Breast epithelium (tissue), 3 donors: ENCODE results near the gene CENPH.
"Not testable (repeated sequence)": the region's sequence is repeated elsewhere in the genome, so short reads cannot be mapped to it uniquely, and the experiment has no call there.

Experiments used
- CTCF ChIP-seq, 3 donors: fragments of 450-650 bp; IDR thresholded peaks; one replicate each; pipeline ENCODE4 v1.5.1; 2016 to 2017; ENCODE audit warnings: antibody characterized with exemption in 3 of 3, mild to moderate bottlenecking in 3 of 3, moderate library complexity in 3 of 3
- POLR2A ChIP-seq: fragments of 450-650 bp; IDR thresholded peaks from one replicate; pipeline ENCODE4 v1.6.1; 2016; ENCODE audit warnings: antibody characterized with exemption, mild to moderate bottlenecking, moderate library complexity
- POLR2AphosphoS5 ChIP-seq, 3 donors: sonication (generic); formaldehyde crosslinking; IDR thresholded peaks; one replicate each; pipeline ENCODE4 v1.6.1; 2017; ENCODE audit warnings: antibody characterized with exemption in 3 of 3

DNA sequence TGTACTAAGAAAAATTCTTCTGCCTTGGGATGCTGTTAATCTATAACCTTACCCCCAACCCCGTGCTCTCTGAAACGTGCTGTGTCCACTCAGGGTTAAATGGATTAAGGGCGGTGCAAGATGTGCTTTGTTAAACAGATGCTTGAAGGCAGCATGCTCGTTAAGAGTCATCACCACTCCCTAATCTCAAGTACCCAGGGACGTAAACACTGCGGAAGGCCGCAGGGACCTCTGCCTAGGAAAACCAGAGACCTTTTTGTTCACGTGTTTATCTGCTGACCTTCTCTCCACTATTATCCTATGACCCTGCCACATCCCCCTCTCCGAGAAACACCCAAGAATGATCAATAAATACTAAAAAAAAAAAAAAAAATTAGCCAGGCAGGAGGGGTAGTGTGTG, 31.4 kb downstream of the CENPH start:
- not testable (repeated sequence) for TF ChIP-seq POLR2A; CTCF (IDR thresholded peaks at IDR 0.05); POLR2AphosphoS5 (IDR thresholded peaks at IDR 0.05)
